ENCODE data around the gene TFDP1. TPM values are rescaled to one million over a fixed set of nuclear protein-coding genes. Genes with fewer than 3 reads are reported as not detected.

Gene TFDP1
- total and polyA plus RNA-seq, 2 of the 4 experiments (the other 2 are of a cell fraction) = 59.3 to 97.0 TPM

DNA sequence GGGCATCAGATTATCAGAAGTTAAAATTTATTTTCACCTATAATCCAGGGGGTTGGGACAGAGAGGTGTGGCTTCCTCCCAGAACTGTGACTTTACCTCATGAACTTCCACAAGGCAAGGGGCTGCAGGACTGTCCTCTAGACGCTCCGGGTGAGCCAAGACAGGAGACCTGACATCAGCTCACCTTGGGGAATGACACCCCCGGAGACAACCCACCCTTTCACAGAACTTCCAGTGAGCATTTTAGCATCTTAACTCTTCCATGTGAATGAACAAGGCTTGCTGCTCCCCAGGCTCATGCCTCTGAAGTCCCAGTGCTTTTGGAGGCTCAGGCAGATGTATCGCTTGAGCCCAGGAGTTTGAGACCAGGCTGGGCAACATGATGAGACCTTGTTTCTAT lies 29.4 kb upstream of the TFDP1 start:
- Histone ChIP-seq H2AK9ac (replicated peaks; ENCODE audit: low read depth, low read length, poor library complexity) (no peak overlapping the region), H4K5ac (ENCODE audit: low read depth, low read length) (no peak overlapping the region), H2BK15ac (ENCODE audit: low read depth, low read length) (no peak overlapping the region), H3K4me3 (ENCODE audit: insufficient read depth, low read depth, low read length) (no peak overlapping the region), H3K27me3 (ENCODE audit: control insufficient read depth, insufficient read depth, low read length) (no peaks in the 10 kb centered on the region), H3K14ac (replicated peaks; ENCODE audit: low read depth, low read length) (no peak overlapping the region), H3K9me1 (ENCODE audit: insufficient read depth, low read length) (peaks cover 13% of the 10 kb centered on the region), H3K4me2 (ENCODE audit: low read depth, low read length) (no peak overlapping the region), H3K36me3 (ENCODE audit: control insufficient read depth, insufficient read depth, low read length) (peaks cover 27% of the 10 kb centered on the region), H4K8ac (ENCODE audit: low read depth in 2 of 2, low read length in 2 of 2) (no peak overlapping the region), H4K20me1 (ENCODE audit: insufficient read depth, low read length) (peaks cover 10% of the 10 kb centered on the region; the same call in 1 of the 2 replicates), H2AFZ (replicated peaks; ENCODE audit: low read length, poor library complexity) (no peak overlapping the region), H2AK5ac (ENCODE audit: low read depth, low read length) (no peak overlapping the region), H3K9ac (ENCODE audit: low read depth, low read length) (no peak overlapping the region), H3K9me3 (ENCODE audit: control insufficient read depth, insufficient read depth, low read length) (no peaks in the 10 kb centered on the region), H4K91ac (ENCODE audit: insufficient read depth, low read depth, low read length) (no peak overlapping the region), H2BK20ac (ENCODE audit: low read depth, low read length) (no peak overlapping the region), H3K18ac (ENCODE audit: low read depth, low read length) (no peak overlapping the region), H2BK5ac (ENCODE audit: low read depth, low read length, poor library complexity, severe bottlenecking) (no peak overlapping the region), H3K27ac (ENCODE audit: insufficient read depth, low read length) (no peak overlapping the region), H3K23ac (ENCODE audit: low read depth, low read length) (no peak overlapping the region), H3K56ac (ENCODE audit: extremely low read depth, insufficient read depth, low read length) (no peak overlapping the region), H2BK120ac (ENCODE audit: low read depth, low read length) (no peak overlapping the region), H3K4me1 (ENCODE audit: control insufficient read depth, insufficient read depth, low read length) (no peaks in the 10 kb centered on the region), H3K4ac (ENCODE audit: low read depth, low read length) (no peak overlapping the region), H3K79me1 (ENCODE audit: low read depth in 1 of 2, low read length in 2 of 2) (no peaks in the 10 kb centered on the region; a peak in 2 of 4 replicates)
- dilution Hi-C loops (cut with HindIII; ENCODE audit: low sequenced_read_pairs, unreplicated experiment) = no loop called here
- DNase-seq (no peak), ATAC-seq (ENCODE audit: low read depth) (no peak)
- intact Hi-C loops (cut with micrococcal nuclease) = no loop called here
- 100% methylated on average over 2 of the region's 4 CpGs; no CpG with 5 or more reads in 1 of the 2 experiments for WGBS, 2 experiments (ENCODE audit: extremely low coverage in 2 of 2, insufficient read length in 1 of 2)
- ChIA-PET POLR2A (ENCODE audit: unreplicated experiment) (no interaction called here), CTCF (no interaction called here)
- BruUV-seq (replicated peaks) = no TSS peak
- TF ChIP-seq MAZ (IDR thresholded peaks at IDR 0.05; ENCODE audit: borderline replicate concordance, low read depth, low read length) (no peak), NFE2L2 (IDR thresholded peaks at IDR 0.05; ENCODE audit: low read depth, low read length) (no peak), RAD21 (IDR thresholded peaks at IDR 0.05; ENCODE audit: low read length) (no peak), CHD1 (IDR thresholded peaks at IDR 0.05; ENCODE audit: low read depth, low read length) (no peak), POLR2A (IDR thresholded peaks at IDR 0.05; ENCODE audit: low read depth, low read length) (no peak), MAFK (IDR thresholded peaks at IDR 0.05; ENCODE audit: low read depth, low read length) (no peak), CEBPB (IDR thresholded peaks at IDR 0.05; ENCODE audit: low read depth, low read length) (no peak), RCOR1 (IDR thresholded peaks at IDR 0.05; ENCODE audit: insufficient replicate concordance, low read length) (no peak), MXI1 (IDR thresholded peaks at IDR 0.05; ENCODE audit: borderline replicate concordance, low read depth, low read length) (no peak), BHLHE40 (IDR thresholded peaks at IDR 0.05; ENCODE audit: low read depth, low read length) (no peak), RFX5 (IDR thresholded peaks at IDR 0.05; ENCODE audit: low read depth, low read length) (no peak), FOS (IDR thresholded peaks at IDR 0.05; ENCODE audit: low read depth, low read length) (no peak), SMC3 (IDR thresholded peaks at IDR 0.05; ENCODE audit: low read depth, low read length) (no peak)
- TF ChIP-seq, protein P1, sequence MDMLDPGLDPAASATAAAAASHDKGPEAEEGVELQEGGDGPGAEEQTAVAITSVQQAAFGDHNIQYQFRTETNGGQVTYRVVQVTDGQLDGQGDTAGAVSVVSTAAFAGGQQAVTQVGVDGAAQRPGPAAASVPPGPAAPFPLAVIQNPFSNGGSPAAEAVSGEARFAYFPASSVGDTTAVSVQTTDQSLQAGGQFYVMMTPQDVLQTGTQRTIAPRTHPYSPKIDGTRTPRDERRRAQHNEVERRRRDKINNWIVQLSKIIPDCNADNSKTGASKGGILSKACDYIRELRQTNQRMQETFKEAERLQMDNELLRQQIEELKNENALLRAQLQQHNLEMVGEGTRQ (IDR thresholded peaks at IDR 0.05; ENCODE audit: low read depth, low read length) = no peak
- TF ChIP-seq, protein P2, sequence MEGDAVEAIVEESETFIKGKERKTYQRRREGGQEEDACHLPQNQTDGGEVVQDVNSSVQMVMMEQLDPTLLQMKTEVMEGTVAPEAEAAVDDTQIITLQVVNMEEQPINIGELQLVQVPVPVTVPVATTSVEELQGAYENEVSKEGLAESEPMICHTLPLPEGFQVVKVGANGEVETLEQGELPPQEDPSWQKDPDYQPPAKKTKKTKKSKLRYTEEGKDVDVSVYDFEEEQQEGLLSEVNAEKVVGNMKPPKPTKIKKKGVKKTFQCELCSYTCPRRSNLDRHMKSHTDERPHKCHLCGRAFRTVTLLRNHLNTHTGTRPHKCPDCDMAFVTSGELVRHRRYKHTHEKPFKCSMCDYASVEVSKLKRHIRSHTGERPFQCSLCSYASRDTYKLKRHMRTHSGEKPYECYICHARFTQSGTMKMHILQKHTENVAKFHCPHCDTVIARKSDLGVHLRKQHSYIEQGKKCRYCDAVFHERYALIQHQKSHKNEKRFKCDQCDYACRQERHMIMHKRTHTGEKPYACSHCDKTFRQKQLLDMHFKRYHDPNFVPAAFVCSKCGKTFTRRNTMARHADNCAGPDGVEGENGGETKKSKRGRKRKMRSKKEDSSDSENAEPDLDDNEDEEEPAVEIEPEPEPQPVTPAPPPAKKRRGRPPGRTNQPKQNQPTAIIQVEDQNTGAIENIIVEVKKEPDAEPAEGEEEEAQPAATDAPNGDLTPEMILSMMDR (conservative IDR thresholded peaks at IDR 0.05; ENCODE audit: low read depth, low read length) = no peak
- TF ChIP-seq, protein P3, sequence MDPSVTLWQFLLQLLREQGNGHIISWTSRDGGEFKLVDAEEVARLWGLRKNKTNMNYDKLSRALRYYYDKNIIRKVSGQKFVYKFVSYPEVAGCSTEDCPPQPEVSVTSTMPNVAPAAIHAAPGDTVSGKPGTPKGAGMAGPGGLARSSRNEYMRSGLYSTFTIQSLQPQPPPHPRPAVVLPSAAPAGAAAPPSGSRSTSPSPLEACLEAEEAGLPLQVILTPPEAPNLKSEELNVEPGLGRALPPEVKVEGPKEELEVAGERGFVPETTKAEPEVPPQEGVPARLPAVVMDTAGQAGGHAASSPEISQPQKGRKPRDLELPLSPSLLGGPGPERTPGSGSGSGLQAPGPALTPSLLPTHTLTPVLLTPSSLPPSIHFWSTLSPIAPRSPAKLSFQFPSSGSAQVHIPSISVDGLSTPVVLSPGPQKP (IDR thresholded peaks at IDR 0.05; ENCODE audit: borderline replicate concordance, low read depth, low read length) = no peak
- in situ Hi-C loops (cut with MboI; ENCODE audit: low sequenced_read_pairs) = no loop called here
